AG09309 (cell line): ENCODE measurements around the gene SLC9A7.

Experiments
- DNase-seq: peaks from one replicate; pipeline ENCODE4 v3.0.0-alpha.2; 2010; ENCODE audit warnings: low read depth
- H3K4me3 ChIP-seq: 2 replicates; pipeline ENCODE4 v1.5.1; 2011; ENCODE audit warnings: mild to moderate bottlenecking, low read depth, low read length, moderate library complexity; ENCODE audit not compliant: control insufficient read depth
- TF ChIP-seq, protein P1 (sequence below): IDR thresholded peaks from 2 replicates; pipeline ENCODE4 v1.5.1; 2011; ENCODE audit warnings: mild to moderate bottlenecking, low read depth, low read length, inconsistent platforms; ENCODE audit not compliant: insufficient read depth, control insufficient read depth; ENCODE audit errors: missing control alignments

The SLC9A7 gene

GRCh38 chrX:46621572-46621971 lies 137.3 kb downstream of the SLC9A7 start:
- H3K4me3 ChIP-seq = no peak overlapping the region
- no peak for DNase-seq
- TF ChIP-seq, protein P1, sequence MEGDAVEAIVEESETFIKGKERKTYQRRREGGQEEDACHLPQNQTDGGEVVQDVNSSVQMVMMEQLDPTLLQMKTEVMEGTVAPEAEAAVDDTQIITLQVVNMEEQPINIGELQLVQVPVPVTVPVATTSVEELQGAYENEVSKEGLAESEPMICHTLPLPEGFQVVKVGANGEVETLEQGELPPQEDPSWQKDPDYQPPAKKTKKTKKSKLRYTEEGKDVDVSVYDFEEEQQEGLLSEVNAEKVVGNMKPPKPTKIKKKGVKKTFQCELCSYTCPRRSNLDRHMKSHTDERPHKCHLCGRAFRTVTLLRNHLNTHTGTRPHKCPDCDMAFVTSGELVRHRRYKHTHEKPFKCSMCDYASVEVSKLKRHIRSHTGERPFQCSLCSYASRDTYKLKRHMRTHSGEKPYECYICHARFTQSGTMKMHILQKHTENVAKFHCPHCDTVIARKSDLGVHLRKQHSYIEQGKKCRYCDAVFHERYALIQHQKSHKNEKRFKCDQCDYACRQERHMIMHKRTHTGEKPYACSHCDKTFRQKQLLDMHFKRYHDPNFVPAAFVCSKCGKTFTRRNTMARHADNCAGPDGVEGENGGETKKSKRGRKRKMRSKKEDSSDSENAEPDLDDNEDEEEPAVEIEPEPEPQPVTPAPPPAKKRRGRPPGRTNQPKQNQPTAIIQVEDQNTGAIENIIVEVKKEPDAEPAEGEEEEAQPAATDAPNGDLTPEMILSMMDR = no peak

- TF ChIP-seq, protein P1 = no peak
- no peak for DNase-seq
- H3K4me3 ChIP-seq = no peak overlapping the region
These were observed 138.4 kb downstream of the SLC9A7 start for GRCh38 chrX:46620505-46620904.

- no peak overlapping the region for H3K4me3 ChIP-seq
- TF ChIP-seq, protein P1 = no peak
- DNase-seq = no peak
These were observed 140.0 kb downstream of the SLC9A7 start for GRCh38 chrX:46618947-46619346.

GRCh38 chrX:46617906-46618305 lies 141.0 kb downstream of the SLC9A7 start:
- TF ChIP-seq, protein P1 = no peak
- no peak for DNase-seq

DNA sequence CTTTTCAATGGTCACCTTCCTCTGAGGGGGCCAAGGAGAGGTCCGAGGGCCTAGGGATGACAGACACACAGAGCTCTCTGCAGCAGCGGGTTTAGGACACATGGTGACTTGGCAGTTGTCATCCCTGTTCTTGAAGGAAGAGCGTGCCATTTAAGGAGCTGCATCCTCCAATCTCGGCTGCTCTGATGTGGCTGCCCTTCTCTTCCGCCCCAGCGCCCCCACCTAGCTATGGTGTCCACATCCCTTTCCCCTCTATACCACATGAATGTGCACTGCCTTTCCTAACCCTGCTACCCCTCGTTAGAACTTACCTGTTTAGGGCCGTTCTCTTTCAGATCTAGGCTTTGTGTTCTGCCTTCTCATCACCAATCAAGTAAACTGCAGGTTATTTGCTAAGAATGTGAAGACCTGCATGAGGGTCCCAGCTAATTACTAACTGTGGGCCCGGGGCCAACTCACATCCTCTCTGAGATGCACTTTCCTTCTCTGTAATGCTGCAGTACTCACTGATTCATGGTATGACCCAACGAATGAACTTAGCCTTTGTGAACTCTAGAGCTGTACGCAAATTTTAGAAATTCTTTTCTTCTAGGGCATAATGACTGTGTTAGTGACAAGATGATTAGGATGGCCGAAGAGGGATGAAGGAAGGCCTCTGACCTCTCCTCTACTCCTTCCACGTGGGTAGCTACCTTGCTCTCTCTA lies 147.1 kb downstream of the SLC9A7 start:
- DNase-seq = no peak
- TF ChIP-seq, protein P1 = no peak
- no peak overlapping the region for H3K4me3 ChIP-seq

More at GRCh38 chrX:46617906-46618305, 141.0 kb downstream of the SLC9A7 start:
- no peak overlapping the region for H3K4me3 ChIP-seq

- no peak overlapping the region for H3K4me3 ChIP-seq
- DNase-seq = no peak
- TF ChIP-seq, protein P1 = no peak
These were observed 148.8 kb downstream of the SLC9A7 start for GRCh38 chrX:46610070-46610658.
